ENCODE results near the gene FAM135A.
"Not testable (repeated sequence)": the region's sequence is repeated elsewhere in the genome, so short reads cannot be mapped to it uniquely, and the experiment has no call there.

Gene FAM135A

DNA sequence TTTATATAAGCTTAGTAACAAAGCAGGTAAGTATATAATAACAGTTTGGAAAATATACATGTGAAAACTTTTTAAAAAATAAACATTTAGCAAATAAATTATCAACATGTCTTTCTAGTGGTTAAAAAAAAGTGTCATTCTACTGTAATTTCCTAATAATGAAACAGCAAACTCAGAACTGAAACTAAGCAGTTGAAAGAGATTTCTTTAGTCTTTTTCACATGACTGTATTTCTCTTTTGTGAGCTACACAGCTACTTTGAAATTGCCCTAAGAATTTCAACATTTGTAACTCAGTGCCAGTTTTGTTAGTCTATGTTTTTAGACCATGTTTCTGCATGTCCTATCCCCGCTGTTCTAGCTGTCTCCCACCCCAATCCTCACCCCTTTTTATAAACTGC is 125.1 kb downstream of the FAM135A start:
- TF ChIP-seq, protein P1, sequence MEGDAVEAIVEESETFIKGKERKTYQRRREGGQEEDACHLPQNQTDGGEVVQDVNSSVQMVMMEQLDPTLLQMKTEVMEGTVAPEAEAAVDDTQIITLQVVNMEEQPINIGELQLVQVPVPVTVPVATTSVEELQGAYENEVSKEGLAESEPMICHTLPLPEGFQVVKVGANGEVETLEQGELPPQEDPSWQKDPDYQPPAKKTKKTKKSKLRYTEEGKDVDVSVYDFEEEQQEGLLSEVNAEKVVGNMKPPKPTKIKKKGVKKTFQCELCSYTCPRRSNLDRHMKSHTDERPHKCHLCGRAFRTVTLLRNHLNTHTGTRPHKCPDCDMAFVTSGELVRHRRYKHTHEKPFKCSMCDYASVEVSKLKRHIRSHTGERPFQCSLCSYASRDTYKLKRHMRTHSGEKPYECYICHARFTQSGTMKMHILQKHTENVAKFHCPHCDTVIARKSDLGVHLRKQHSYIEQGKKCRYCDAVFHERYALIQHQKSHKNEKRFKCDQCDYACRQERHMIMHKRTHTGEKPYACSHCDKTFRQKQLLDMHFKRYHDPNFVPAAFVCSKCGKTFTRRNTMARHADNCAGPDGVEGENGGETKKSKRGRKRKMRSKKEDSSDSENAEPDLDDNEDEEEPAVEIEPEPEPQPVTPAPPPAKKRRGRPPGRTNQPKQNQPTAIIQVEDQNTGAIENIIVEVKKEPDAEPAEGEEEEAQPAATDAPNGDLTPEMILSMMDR (IDR thresholded peaks at IDR 0.05; ENCODE audit: low read depth, low read length, missing control alignments): no peak
- no peak for DNase-seq (ENCODE audit: extremely low read depth, low read depth)
- H3K4me3 ChIP-seq (replicated peaks; ENCODE audit: low read depth, low read length): no peak overlapping the region

DNA sequence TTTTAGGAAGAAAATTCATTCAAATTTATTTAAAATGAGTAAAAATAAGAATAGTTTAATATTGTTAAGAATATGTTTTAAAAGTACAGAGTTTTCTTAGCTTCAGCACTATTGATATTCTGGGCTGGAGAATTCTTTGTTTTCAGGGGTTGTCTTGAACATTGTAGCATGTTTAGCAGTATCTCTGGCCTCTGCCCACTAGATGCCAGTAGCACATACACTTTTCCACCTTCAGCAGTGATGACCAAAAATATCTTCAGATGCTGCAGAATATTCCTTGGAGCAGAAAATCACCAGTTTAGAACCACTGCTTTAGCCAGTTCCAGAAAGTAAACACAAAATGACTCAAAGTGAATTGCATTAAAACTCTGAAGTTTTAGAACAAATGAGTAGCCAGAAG is 134.0 kb downstream of the FAM135A start:
- H3K4me3 ChIP-seq (replicated peaks; ENCODE audit: low read depth, low read length): no peak overlapping the region
- TF ChIP-seq, protein P1 (IDR thresholded peaks at IDR 0.05; ENCODE audit: low read depth, low read length, missing control alignments): peak; percentile 35
- DNase-seq (ENCODE audit: extremely low read depth, low read depth): no peak

DNA sequence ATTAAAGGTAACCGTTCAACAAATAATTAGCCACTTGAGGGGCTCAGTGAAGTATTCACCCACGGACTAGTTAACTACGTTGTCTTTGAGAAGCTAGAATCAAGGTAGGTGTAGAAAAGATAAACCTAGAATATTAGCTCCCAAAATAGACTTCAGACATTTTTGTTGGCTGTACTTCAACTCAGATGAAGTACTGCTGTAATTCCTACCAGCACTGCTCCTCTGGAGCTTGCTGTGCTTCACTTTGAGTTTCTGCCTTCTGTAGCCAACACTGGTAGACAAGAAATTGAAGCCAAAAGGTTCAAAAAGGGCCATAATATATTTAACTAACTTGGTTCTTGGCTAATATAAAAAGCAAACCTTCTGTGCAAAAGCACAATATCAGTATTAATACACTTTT is 134.6 kb downstream of the FAM135A start:
- TF ChIP-seq, protein P1 (IDR thresholded peaks at IDR 0.05; ENCODE audit: low read depth, low read length, missing control alignments): no peak

DNA sequence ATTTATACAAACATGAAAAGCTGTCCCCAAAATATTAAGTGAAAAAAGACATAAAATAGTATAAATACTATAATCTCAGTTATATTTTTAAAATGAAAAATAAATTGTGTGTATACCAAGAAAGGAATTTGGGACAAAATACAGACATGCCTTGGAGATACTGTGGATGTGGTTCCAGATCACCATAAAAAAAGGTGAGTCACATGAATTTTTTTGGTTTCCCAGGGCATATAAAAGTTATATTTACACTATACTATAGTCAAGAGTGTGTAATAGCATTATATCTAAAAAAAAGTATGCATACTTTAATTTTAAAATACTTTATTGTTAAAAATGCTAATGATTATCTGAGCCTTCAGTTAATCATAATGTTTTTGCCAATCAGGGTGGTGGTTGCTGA is 136.0 kb downstream of the FAM135A start:
- TF ChIP-seq, protein P1 (IDR thresholded peaks at IDR 0.05; ENCODE audit: low read depth, low read length, missing control alignments): no peak
- no peak overlapping the region for H3K4me3 ChIP-seq (replicated peaks; ENCODE audit: low read depth, low read length)
- DNase-seq (ENCODE audit: extremely low read depth, low read depth): no peak

More for the DNA sequence above, 134.6 kb downstream of the FAM135A start:
- DNase-seq (ENCODE audit: extremely low read depth, low read depth): no peak
- H3K4me3 ChIP-seq (replicated peaks; ENCODE audit: low read depth, low read length): no peak overlapping the region

GRCh38 chr6:70551566-70551965 is 138.3 kb downstream of the FAM135A start:
- TF ChIP-seq, protein P1 (IDR thresholded peaks at IDR 0.05; ENCODE audit: low read depth, low read length, missing control alignments): no peak
- no peak overlapping the region for H3K4me3 ChIP-seq (replicated peaks; ENCODE audit: low read depth, low read length)
- DNase-seq (ENCODE audit: extremely low read depth, low read depth): no peak

DNA sequence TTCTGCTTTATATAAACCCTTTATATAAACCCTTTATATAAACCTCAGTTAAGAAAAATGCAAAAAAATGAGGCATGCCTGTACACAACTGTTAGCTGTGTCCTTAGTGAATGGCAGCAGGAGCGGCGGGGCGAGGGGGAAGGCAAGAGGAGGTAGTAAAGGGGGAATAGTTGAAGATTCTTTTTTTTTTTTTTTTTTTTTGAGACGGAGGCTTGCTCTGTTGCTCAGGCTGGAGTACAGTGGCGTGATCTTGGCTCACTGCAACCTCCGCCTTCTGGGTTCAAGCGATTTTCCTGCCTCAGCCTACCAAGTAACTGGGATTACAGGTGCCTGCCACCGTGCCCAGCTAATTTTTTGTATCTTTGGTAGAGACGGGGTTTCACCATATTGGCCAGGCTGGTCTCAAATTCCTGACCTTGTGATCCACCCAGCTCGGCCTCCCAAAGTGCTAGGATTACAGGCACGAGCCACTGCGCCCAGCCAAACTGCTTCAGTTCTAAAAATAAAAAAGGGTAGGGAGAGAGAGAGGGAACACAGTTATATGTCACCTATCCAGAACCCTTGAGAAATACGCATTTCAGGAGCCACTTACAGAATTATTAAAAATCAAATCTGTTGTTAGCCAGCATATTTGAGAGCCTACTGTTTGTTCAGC is 139.1 kb downstream of the FAM135A start:
- not testable (repeated sequence) for DNase-seq (ENCODE audit: extremely low read depth, low read depth); H3K4me3 ChIP-seq (replicated peaks; ENCODE audit: low read depth, low read length)

DNA sequence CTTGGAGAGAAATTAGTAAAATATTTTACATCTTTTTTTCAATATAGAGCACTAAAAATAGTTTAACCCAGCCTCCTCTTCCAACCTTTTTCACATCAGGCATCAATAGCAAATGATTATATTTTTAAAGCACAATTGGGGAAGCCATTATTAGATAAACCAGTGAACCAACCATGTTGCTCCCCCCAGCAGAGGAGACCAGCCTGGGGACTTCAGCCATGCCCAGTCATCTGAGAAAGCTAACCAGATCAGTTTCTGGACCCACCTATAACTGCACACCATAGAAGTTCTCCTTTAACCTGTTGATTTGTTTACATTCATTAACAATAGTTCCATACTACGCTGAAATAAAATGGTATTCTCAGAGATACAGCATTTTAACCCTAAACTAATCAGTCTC is 139.7 kb downstream of the FAM135A start:
- no peak overlapping the region for H3K4me3 ChIP-seq (replicated peaks; ENCODE audit: low read depth, low read length)
- TF ChIP-seq, protein P1 (IDR thresholded peaks at IDR 0.05; ENCODE audit: low read depth, low read length, missing control alignments): no peak
- DNase-seq (ENCODE audit: extremely low read depth, low read depth): no peak

Data from HFF-Myc (cell line).